IMR-90 (cell line): Measurements from ENCODE around the gene MGA. TPM values are rescaled to one million over a fixed set of nuclear protein-coding genes. Genes with fewer than 3 reads are reported as not detected.

ENCODE experiments used
- MXI1 ChIP-seq: IDR thresholded peaks from 2 replicates; pipeline ENCODE4 v1.6.1; 2012; ENCODE audit warnings: low read depth, mild to moderate bottlenecking, low read length, moderate library complexity, borderline replicate concordance
- polyA plus RNA-seq, 3 experiments: library from polyadenylated mRNA; depleted of rRNA; stranded (reverse); fragments of >200 nt; gene quantifications; 2 replicates each; pipeline ENCODE4 v1.2.3, GENCODE V29; 2012; ENCODE audit warnings: low replicate concordance in 1 of 3
- total RNA-seq: library from RNA; depleted of rRNA; stranded (reverse); fragments of >200 nt; gene quantifications from 2 replicates; pipeline ENCODE4 v1.2.3, GENCODE V29; 2012
- TF ChIP-seq, protein P1 (sequence below): conservative IDR thresholded peaks from 2 replicates; pipeline ENCODE4 v1.5.1; 2012; ENCODE audit warnings: mild to moderate bottlenecking, low read depth, low read length, improper control_type of control experiment

Gene MGA
- total and polyA plus RNA-seq, 2 of the 4 experiments (the other 2 are of a cell fraction): 3.2 to 38.0 TPM

DNA sequence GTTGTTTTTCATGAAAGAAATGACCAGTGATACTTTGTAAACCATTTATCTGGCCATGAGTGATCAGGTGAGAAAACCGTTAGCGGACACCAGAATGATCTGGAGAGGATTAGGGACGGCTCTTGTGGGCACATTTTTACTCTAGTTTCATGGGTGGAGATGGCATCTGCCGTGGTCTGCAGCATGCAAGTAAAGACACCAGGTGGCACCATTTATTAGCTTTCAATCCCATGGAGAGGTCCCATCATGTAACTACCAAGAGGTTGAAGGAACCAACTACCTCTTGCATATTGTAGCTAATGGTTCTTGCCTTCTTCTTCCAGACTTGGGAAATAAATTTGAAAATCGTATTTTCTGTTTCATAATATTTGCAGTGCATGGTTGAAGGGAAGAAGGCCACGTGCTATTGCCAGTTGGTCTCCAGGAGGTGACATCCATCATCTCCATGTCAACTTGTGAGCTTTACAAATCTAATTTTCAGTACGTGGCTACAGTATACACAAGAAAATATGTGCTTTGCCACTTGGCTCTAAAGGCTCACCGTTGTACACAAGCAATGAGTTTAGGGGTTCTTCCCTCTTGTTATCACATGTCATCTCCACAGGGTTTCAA, 112.6 kb downstream of the MGA start (continued):
- TF ChIP-seq, protein P1, sequence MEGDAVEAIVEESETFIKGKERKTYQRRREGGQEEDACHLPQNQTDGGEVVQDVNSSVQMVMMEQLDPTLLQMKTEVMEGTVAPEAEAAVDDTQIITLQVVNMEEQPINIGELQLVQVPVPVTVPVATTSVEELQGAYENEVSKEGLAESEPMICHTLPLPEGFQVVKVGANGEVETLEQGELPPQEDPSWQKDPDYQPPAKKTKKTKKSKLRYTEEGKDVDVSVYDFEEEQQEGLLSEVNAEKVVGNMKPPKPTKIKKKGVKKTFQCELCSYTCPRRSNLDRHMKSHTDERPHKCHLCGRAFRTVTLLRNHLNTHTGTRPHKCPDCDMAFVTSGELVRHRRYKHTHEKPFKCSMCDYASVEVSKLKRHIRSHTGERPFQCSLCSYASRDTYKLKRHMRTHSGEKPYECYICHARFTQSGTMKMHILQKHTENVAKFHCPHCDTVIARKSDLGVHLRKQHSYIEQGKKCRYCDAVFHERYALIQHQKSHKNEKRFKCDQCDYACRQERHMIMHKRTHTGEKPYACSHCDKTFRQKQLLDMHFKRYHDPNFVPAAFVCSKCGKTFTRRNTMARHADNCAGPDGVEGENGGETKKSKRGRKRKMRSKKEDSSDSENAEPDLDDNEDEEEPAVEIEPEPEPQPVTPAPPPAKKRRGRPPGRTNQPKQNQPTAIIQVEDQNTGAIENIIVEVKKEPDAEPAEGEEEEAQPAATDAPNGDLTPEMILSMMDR: peak; percentile 86
- TF ChIP-seq MXI1: no peak
